HuH-7.5 (cell line): ENCODE measurements around the gene STAC2.

Experiments
- DNase-seq: peaks from one replicate; pipeline ENCODE4 v3.0.0; 2011; ENCODE audit warnings: low spot score

Gene STAC2

GRCh38 chr17:39161962-39162361, 63.8 kb downstream of the STAC2 start:
- no peak for DNase-seq
